Naive thymus-derived CD8-positive, alpha-beta T cell (primary cell): ENCODE measurements around the gene SDCBP2. TPM values are rescaled to one million over a fixed set of nuclear protein-coding genes. Genes with fewer than 3 reads are reported as not detected.

Experiments
- ATAC-seq, 2 donors: fragments of 150-1000 bp; cut with Tn5 transposase in 1 of 2; sonication (Bioruptor Pico), chemical (Tn5 transposase) in 1 of 2; 1 replicate in 1 of 2; 2 replicates in 1 of 2; pipeline ENCODE4 v1.10.0; 2021; ENCODE audit warnings: mild to moderate bottlenecking in 2 of 2, moderate library complexity in 2 of 2
- POLR2A ChIA-PET: fragments of 350-600 bp; sonication (Branson Sonifier 250); formaldehyde crosslinking; loops from one replicate; lab custom pipeline; 2021; ENCODE audit warnings: antibody characterized with exemption; lab: Charles Lee
- DNase-seq, 10 donors: peaks; one replicate each; pipeline versions ENCODE4 v3.0.0 to v3.0.0-alpha.2; 2020 to 2022
- H3K27ac Mint-ChIP-seq, 10 donors: one replicate each; pipeline ENCODE4 v1.8.0; 2020 to 2022; ENCODE audit warnings: mild to moderate bottlenecking in 10 of 10, mixed read lengths in 10 of 10, moderate library complexity in 4 of 10, inconsistent platforms in 1 of 10
- H3K27me3 Mint-ChIP-seq, 5 donors: one replicate each; pipeline ENCODE4 v1.8.0; 2021 to 2022; ENCODE audit warnings: mixed read lengths in 5 of 5
- H3K36me3 Mint-ChIP-seq, 3 donors: one replicate each; pipeline ENCODE4 v1.8.0; 2020 to 2022; ENCODE audit warnings: mixed read lengths in 3 of 3, mild to moderate bottlenecking in 2 of 3, inconsistent platforms in 1 of 3
- H3K4me1 Mint-ChIP-seq, 4 donors: one replicate each; pipeline ENCODE4 v1.8.0; 2021 to 2022; ENCODE audit warnings: mixed read lengths in 4 of 4
- H3K4me3 Mint-ChIP-seq, 10 donors: one replicate each; pipeline ENCODE4 v1.8.0; 2020 to 2022; ENCODE audit warnings: mild to moderate bottlenecking in 10 of 10, mixed read lengths in 10 of 10, moderate library complexity in 6 of 10, inconsistent platforms in 1 of 10
- H3K9me3 Mint-ChIP-seq, 9 donors: one replicate each; pipeline ENCODE4 v1.8.0; 2020 to 2022; ENCODE audit warnings: mixed read lengths in 9 of 9, mild to moderate bottlenecking in 3 of 9, inconsistent platforms in 1 of 9, moderate library complexity in 1 of 9
- polyA plus RNA-seq, 3 donors: library from polyadenylated mRNA; unstranded; fragments of 300-500 nt; fragmentation: Illumina TruSeq; gene quantifications; one replicate each; pipeline ENCODE4 v1.2.3, GENCODE V29; 2021
- total RNA-seq, 8 experiments: library from RNA in 2 of 8; stranded (reverse) in 2 of 8; gene quantifications; one replicate each; pipeline ENCODE4 v1.2.3 and lab custom pipeline; 2021 to 2026

SDCBP2 gene
- total and polyA plus RNA-seq, 5 experiments from 2014 or later = 0.81 to 3.3 (median 1.5) TPM

DNA sequence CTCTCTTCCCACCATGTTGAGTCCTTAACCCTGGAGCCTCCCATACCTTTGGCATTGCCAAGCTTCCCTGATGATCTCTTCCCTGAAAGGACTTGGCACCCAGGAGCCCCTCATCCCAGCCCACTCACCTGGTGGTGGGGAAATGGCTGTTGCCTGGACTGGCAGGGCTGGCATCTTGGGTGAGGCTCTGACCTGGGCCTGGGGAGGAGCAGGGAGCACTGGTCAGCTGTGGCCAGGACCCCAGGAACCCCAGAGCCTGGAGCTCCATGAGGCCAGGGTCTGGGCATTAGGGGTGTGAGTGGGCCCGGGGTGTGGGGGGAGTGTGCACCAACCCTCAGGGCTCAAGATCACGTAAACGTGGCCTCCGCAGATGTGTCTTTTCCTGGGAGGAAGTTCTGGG lies 9.5 kb downstream of the SDCBP2 start:
- POLR2A ChIA-PET = no interaction called here
- Mint-ChIP-seq H3K9me3 (no peaks in the 10 kb centered on the region), H3K27ac (peak overlapping the region in 1 of 10 donors; percentile 2), H3K4me1 (peaks cover 4 to 13% (median 9%) of the 10 kb centered on the region in 4 donors), H3K4me3 (no peak overlapping the region), H3K27me3 (no peaks in the 10 kb centered on the region), H3K36me3 (no peaks in the 10 kb centered on the region)
- ATAC-seq (no peak), DNase-seq (no peak)

DNA sequence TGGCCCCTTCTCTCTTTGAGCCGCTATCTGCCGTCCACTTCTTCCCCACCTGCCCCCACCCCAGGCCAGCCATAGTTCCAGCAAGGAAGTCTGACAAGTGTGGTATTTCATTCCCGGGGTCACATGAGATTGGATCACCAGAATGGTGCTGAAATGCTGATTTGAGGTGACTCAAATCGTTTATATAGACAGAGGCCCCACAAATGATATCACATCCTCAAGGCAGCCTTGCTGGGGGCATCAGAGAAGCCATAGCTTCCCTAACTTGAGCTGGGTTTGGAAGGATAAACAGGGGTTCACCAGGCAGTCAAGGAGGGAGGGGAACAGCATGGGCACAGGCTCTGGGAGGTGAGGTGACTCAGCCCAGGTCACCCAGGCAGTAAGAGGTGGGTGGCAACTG lies 9.9 kb downstream of the SDCBP2 start:
- no peak overlapping the region for H3K4me3 Mint-ChIP-seq
- peak overlapping the region in 3 of 10 donors; percentile 10 to 70 (median 22) for H3K27ac Mint-ChIP-seq
- no peaks in the 10 kb centered on the region for H3K27me3 Mint-ChIP-seq
- H3K4me1 Mint-ChIP-seq = peaks cover 4 to 13% (median 8%) of the 10 kb centered on the region in 4 donors
- DNase-seq = no peak
- ATAC-seq = no peak
- no peaks in the 10 kb centered on the region for H3K36me3 Mint-ChIP-seq
- POLR2A ChIA-PET = no interaction called here
- no peaks in the 10 kb centered on the region for H3K9me3 Mint-ChIP-seq

GRCh38 chr20:1317545-1318255 lies 11.2 kb downstream of the SDCBP2 start:
- Mint-ChIP-seq H3K4me3 (peak overlapping the region in 2 of 10 donors; percentile 26 to 44), H3K27ac (peak overlapping the region in 4 of 10 donors; percentile 11 to 65 (median 38)), H3K36me3 (no peaks in the 10 kb centered on the region), H3K27me3 (no peaks in the 10 kb centered on the region), H3K9me3 (no peaks in the 10 kb centered on the region), H3K4me1 (peaks cover 4 to 19% (median 6%) of the 10 kb centered on the region in 4 donors)
- ATAC-seq (no peak), DNase-seq (no peak)
- POLR2A ChIA-PET = no interaction called here

DNA sequence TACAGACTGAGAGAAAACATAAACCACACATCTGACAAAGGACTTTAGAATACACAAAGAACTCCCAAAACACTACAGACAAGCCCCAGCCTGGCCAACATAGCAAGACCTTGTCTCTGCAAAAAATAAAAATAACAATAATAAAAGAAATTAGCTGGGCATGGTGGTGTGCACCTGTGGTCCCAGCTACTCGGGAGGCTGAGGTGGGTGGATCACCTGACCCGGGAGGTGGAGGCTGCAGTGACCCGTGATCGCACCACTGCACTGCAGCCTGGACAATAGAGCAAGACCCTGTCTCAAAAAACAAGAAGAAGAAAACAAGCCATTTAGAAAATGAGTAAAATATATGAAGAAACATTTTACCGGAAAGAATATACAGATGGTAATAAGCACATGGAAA lies 13.1 kb downstream of the SDCBP2 start:
- POLR2A ChIA-PET = no interaction called here
- Mint-ChIP-seq H3K27ac (no peak overlapping the region), H3K9me3 (no peaks in the 10 kb centered on the region), H3K36me3 (no peaks in the 10 kb centered on the region), H3K4me3 (no peak overlapping the region), H3K4me1 (peaks cover 4 to 19% (median 8%) of the 10 kb centered on the region in 4 donors), H3K27me3 (no peaks in the 10 kb centered on the region)
- DNase-seq (no peak), ATAC-seq (no peak)

DNA sequence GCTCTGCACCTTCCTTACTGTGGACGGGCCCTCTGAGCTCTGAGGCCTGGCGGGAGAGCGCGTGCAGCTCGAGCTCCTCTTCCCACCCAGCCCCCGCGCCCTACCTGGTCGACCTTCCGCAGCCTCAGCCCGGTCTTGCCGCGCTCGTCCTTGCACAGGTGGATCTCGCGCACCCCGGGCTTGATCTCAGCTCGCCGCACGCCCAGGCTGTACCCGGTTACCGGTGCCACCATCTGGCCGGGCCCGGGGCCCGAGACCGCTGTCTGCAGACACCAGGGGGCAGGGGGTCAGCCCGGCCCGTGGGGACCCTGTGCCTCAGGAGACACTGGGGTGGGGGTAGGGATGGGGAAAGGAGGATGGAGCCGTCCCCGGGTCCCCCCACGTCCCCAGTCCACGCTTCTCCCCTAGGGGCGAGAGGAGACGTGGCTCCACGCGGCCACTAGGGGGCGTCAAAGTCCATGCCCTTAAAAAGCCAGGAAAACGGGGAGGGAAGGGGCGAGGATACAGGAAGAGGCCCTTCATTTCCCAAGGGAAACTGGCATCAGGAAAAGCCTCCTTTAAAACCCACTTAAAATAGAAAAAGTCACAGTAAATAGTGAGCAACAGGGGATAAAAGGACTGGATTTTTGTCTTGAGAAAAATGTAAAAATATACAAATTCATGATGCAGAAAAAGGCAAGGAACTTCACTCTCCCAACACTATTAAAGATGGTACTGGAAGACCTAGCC lies 15.5 kb downstream of the SDCBP2 start:
- Mint-ChIP-seq H3K36me3 (no peaks in the 10 kb centered on the region), H3K27ac (peak overlapping the region in 3 of 10 donors; percentile 19 to 87 (median 41)), H3K4me3 (peak overlapping the region in 1 of 10 donors; percentile 23), H3K27me3 (no peaks in the 10 kb centered on the region), H3K4me1 (peaks cover 2 to 19% (median 9%) of the 10 kb centered on the region in 4 donors), H3K9me3 (no peaks in the 10 kb centered on the region)
- ATAC-seq = peak; percentile 74 to 89
- POLR2A ChIA-PET = interaction anchor here (0.8 to 1.3 kb wide), 2 partner anchors 8 to 153 kb away, joined by 3 read pairs; partner anchors contain the start of gene NSFL1C
- peak; percentile 36 to 78 (median 60) for DNase-seq

DNA sequence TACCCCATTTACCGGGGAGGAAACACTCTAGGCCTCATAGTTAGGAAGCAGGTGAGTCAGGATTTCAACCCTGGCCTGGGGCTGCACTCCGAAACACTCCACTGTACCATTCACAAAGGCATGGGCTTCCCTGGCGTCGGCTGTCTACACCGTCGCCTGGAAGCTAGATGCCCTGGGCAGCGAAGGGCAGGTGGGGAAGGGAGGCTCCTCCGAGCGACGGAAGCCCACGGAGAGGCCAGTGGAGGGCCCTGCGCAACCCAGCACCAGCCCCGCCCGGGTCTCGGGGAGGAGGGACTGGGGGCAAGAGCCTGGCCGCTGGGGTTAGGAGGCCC lies 16.1 kb downstream of the SDCBP2 start:
- no peak for ATAC-seq
- H3K9me3 Mint-ChIP-seq = no peaks in the 10 kb centered on the region
- no peak for DNase-seq
- POLR2A ChIA-PET = interaction anchor here (0.8 to 1.3 kb wide), 2 partner anchors 9 to 153 kb away, joined by 3 read pairs; partner anchors contain the start of gene NSFL1C
- H3K4me3 Mint-ChIP-seq = no peak overlapping the region
- H3K36me3 Mint-ChIP-seq = peaks cover 0 to 3% (median 0%) of the 10 kb centered on the region in 3 donors
- peaks cover under 1 to 17% (median 10%) of the 10 kb centered on the region in 4 donors for H3K4me1 Mint-ChIP-seq
- H3K27ac Mint-ChIP-seq = no peak overlapping the region
- no peaks in the 10 kb centered on the region for H3K27me3 Mint-ChIP-seq

DNA sequence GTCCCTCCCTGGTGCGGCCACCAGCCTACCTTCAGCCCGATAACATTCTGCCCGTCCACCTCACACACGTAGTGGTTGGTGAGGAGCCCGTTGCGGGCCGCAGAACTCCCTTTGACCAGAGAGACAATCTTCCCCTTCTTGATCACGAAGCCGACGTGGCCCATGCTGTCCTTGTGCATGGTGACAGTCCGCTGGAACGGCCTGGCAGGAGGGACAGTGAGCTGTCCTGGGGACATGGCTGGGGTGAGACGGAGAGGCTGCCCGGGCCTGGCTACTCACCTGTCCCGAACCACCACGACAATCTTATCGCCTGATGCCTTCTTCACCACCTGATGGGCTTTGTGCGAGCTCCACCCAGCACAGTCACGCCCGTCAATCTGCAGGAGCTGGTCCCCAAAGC lies 16.6 kb downstream of the SDCBP2 start:
- Mint-ChIP-seq H3K4me1 (peaks cover 0 to 11% (median 7%) of the 10 kb centered on the region in 4 donors), H3K27me3 (no peaks in the 10 kb centered on the region), H3K4me3 (peak overlapping the region in 1 of 10 donors; percentile 38), H3K9me3 (no peaks in the 10 kb centered on the region), H3K36me3 (peaks cover 0 to 5% (median 0%) of the 10 kb centered on the region in 3 donors), H3K27ac (peak overlapping the region in 1 of 10 donors; percentile 43)
- DNase-seq (no peak), ATAC-seq (no peak)
- POLR2A ChIA-PET = interaction anchor here (1.3 kb wide), 1 partner anchor 154 kb away, joined by 3 read pairs; the partner anchor contains the start of gene NSFL1C

DNA sequence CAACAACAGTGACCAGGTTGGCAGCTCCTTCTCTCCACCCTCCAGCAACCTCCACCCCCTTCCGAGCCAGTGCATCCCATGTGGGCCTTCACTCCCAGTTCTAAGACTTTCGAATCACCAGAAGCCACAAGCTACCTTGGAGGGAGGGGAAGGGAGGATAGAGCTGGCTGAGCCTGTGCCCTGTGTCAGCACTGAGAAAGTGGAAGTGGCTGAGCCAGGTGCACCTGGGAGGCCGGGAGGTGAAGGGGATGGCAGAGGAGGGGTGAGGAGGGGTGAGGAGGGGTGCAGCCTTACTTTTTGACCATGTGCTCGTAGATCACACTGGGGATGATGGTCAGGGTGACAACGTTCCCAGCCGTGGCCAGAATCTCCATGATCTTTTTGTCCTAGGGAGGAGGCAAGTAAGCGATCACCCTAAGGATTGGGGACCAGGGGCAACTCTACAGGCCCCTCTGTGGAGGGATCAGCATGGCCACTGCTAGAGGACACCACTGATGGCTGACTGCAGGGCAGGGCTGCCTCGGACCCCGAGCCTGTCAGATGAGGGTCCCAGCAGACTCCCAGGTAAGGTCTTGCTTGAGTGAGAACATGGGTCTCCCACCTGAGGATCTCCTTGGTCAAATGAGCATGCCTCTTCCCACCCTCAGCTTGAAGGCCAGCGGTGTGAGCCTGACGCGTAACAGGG lies 18.3 kb downstream of the SDCBP2 start:
- peaks cover 0 to 10% (median 5%) of the 10 kb centered on the region in 4 donors for H3K4me1 Mint-ChIP-seq
- peaks cover 0 to 11% (median 0%) of the 10 kb centered on the region in 3 donors for H3K36me3 Mint-ChIP-seq
- H3K27me3 Mint-ChIP-seq = no peaks in the 10 kb centered on the region
- ATAC-seq = no peak
- no peak for DNase-seq
- H3K4me3 Mint-ChIP-seq = no peak overlapping the region
- peak overlapping the region in 7 of 10 donors; percentile 12 to 69 (median 37) for H3K27ac Mint-ChIP-seq
- POLR2A ChIA-PET = no interaction called here
- H3K9me3 Mint-ChIP-seq = no peaks in the 10 kb centered on the region

DNA sequence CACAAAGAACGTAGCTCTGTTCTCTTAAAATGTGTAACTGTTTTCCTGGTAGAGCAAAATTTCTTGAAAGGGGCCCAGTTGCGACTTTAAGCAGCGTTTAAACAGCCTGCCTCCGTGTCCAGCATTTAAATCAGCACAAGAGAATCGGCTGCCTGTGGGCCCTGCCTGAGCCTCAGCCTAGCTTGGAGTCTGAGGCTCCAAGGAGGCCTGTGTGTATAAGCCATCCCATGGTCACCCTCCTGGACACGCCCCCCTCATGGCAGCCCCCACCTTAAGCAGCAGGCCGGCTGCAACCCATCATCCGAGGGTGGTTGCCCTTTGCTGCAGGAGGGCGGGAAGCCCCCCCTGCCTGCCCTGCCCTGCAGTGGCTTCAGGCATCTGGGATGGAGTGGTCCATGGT lies 18.9 kb downstream of the SDCBP2 start:
- H3K9me3 Mint-ChIP-seq = no peaks in the 10 kb centered on the region
- ATAC-seq (no peak), DNase-seq (peak in 1 of 10 donors; percentile 26)
- no peaks in the 10 kb centered on the region for H3K27me3 Mint-ChIP-seq
- peaks cover 3 to 10% (median 5%) of the 10 kb centered on the region in 4 donors for H3K4me1 Mint-ChIP-seq
- POLR2A ChIA-PET = no interaction called here
- peak overlapping the region in 2 of 10 donors; percentile 13 to 77 for H3K27ac Mint-ChIP-seq
- no peak overlapping the region for H3K4me3 Mint-ChIP-seq
- H3K36me3 Mint-ChIP-seq = peaks cover 0 to 17% (median 0%) of the 10 kb centered on the region in 3 donors

DNA sequence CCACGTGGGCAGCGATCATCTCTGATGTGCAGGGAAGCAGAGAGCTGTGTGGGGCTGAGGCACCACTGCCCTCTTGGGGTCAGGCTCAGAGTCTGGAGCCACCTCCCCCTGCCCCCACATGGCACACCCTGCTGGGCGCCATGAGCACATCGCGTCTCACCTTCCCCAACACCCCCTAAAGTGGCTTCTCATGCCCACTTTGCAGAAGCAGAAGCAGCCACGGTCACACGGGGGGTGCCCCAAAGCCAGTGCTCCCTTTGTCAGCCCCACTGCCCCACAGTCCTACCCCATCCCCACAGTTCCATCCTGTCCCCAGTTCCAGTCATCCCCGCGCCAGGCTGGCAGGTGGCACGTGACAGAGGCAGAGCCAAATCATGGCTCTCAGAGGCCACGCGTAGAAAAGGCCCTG lies 19.5 kb downstream of the SDCBP2 start:
- no peaks in the 10 kb centered on the region for H3K27me3 Mint-ChIP-seq
- no peaks in the 10 kb centered on the region for H3K9me3 Mint-ChIP-seq
- peaks cover 3 to 10% (median 5%) of the 10 kb centered on the region in 4 donors for H3K4me1 Mint-ChIP-seq
- DNase-seq (peak in 1 of 10 donors; percentile 59), ATAC-seq (peak in 1 of 2 donors; percentile 39)
- no peak overlapping the region for H3K4me3 Mint-ChIP-seq
- H3K36me3 Mint-ChIP-seq = peaks cover 0 to 21% (median 0%) of the 10 kb centered on the region in 3 donors
- H3K27ac Mint-ChIP-seq = peak overlapping the region in 6 of 10 donors; percentile 9 to 80 (median 40)
- POLR2A ChIA-PET = no interaction called here

GRCh38 chr20:1308702-1309095 lies 20.2 kb downstream of the SDCBP2 start:
- POLR2A ChIA-PET = no interaction called here
- DNase-seq = no peak
- Mint-ChIP-seq H3K9me3 (no peaks in the 10 kb centered on the region), H3K27ac (peak overlapping the region in 5 of 10 donors; percentile 29 to 81 (median 63)), H3K36me3 (peaks cover 0 to 29% (median 0%) of the 10 kb centered on the region in 3 donors), H3K4me1 (peaks cover 3 to 10% (median 6%) of the 10 kb centered on the region in 4 donors), H3K4me3 (no peak overlapping the region), H3K27me3 (no peaks in the 10 kb centered on the region)
- no peak for ATAC-seq

DNA sequence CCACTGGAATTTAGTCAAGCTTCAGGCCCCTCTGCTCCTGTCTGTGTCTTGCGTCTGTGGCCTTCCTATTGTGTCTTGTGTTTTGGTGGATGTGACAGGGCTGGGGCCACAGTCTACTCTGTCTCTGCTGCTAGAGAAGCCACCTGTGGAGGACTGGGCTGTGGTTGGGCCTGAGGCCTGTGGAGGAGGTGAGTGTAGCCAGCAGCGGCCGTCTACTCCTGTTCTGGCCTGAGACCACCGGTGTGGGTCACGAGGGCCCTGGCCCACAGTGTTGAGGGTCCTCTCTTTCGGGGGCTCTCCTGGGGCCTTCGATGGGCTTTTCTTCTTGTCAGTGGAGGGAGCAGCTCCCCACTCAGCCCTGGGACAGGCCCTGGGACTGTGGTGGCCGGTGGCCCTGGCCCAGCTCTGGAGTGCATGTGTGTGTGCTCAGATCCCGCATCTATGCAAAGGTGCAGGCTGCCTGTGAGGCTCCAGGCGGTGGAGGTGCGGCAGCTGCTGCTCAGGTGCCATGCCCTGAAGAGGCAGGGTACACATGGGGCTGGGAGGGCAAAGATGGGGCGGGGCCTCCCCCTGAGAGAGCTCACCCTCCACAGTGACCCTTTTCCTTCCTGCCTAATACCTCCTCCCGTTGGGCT lies 20.8 kb downstream of the SDCBP2 start:
- peaks cover 0 to 31% (median 0%) of the 10 kb centered on the region in 3 donors for H3K36me3 Mint-ChIP-seq
- no peaks in the 10 kb centered on the region for H3K27me3 Mint-ChIP-seq
- DNase-seq (peak in 1 of 10 donors; percentile 59), ATAC-seq (no peak)
- H3K4me3 Mint-ChIP-seq = peak overlapping the region in 1 of 10 donors; percentile 22
- POLR2A ChIA-PET = no interaction called here
- peaks cover 0 to 9% (median 3%) of the 10 kb centered on the region in 4 donors for H3K4me1 Mint-ChIP-seq
- no peaks in the 10 kb centered on the region for H3K9me3 Mint-ChIP-seq
- peak overlapping the region in 4 of 10 donors; percentile 38 to 84 (median 74) for H3K27ac Mint-ChIP-seq
